Fibroblast of lung (primary cell): Measurements from ENCODE around the gene STX1B. TPM values are rescaled to one million over a fixed set of nuclear protein-coding genes. Genes with fewer than 3 reads are reported as not detected.

Experiments
- DNase-seq, 2 donors: peaks; one replicate each; pipeline versions ENCODE4 v3.0.0 to v3.0.0-alpha.2; 2010; ENCODE audit warnings: low read depth in 2 of 2
- H2AFZ ChIP-seq: 2 replicates; pipeline ENCODE4 v1.5.1; 2012; ENCODE audit warnings: low read length, control low read depth, inconsistent platforms
- H3K27ac ChIP-seq: 2 replicates; pipeline ENCODE4 v1.5.1; 2011; ENCODE audit warnings: low read length, control low read depth; ENCODE audit not compliant: insufficient read depth
- H3K27me3 ChIP-seq: 2 replicates; pipeline ENCODE4 v1.5.1; 2011; ENCODE audit warnings: mild to moderate bottlenecking, low read length; ENCODE audit not compliant: control insufficient read depth, insufficient read depth
- H3K36me3 ChIP-seq: 2 replicates; pipeline ENCODE4 v1.5.1; 2011; ENCODE audit warnings: low read length; ENCODE audit not compliant: control insufficient read depth, insufficient read depth
- H3K4me1 ChIP-seq: 2 replicates; pipeline ENCODE4 v1.5.1; 2011; ENCODE audit warnings: low read length; ENCODE audit not compliant: control insufficient read depth, insufficient read depth; ENCODE audit errors: extremely low read depth
- H3K4me2 ChIP-seq: 2 replicates; pipeline ENCODE4 v1.5.1; 2011; ENCODE audit warnings: low read length, control low read depth; ENCODE audit not compliant: insufficient read depth; ENCODE audit errors: extremely low read depth
- H3K4me3 ChIP-seq, 4 experiments: fragments of 200-600 bp in 1 of 4; sonication (generic) in 1 of 4; replicated peaks in 1 of 4; 2 replicates each; pipeline ENCODE4 v1.5.1; 2011 to 2016; ENCODE audit warnings: low read length in 4 of 4, low read depth in 3 of 4, mild to moderate bottlenecking in 3 of 4, control low read depth in 2 of 4, inconsistent platforms in 1 of 4, mixed read lengths in 1 of 4; ENCODE audit not compliant: insufficient read depth in 1 of 4; ENCODE audit errors: control extremely low read depth in 1 of 4
- H3K79me2 ChIP-seq: 2 replicates; pipeline ENCODE4 v1.5.1; 2012; ENCODE audit warnings: mild to moderate bottlenecking, low read length, inconsistent platforms; ENCODE audit not compliant: control insufficient read depth, insufficient read depth
- H3K9ac ChIP-seq: 2 replicates; pipeline ENCODE4 v1.5.1; 2011; ENCODE audit warnings: mild to moderate bottlenecking, low read length, control low read depth; ENCODE audit not compliant: insufficient read depth
- H3K9me3 ChIP-seq: 2 replicates; pipeline ENCODE4 v1.5.1; 2012; ENCODE audit warnings: low read depth, low read length; ENCODE audit not compliant: control insufficient read depth, insufficient read depth
- H4K20me1 ChIP-seq: 2 replicates; pipeline ENCODE4 v1.5.1; 2011; ENCODE audit warnings: low read length; ENCODE audit not compliant: control insufficient read depth, insufficient read depth; ENCODE audit errors: extremely low read depth
- EZH2 ChIP-seq: IDR thresholded peaks from 2 replicates; pipeline ENCODE4 v1.5.1; 2012; ENCODE audit warnings: low read length, control low read depth, mild to moderate bottlenecking; ENCODE audit errors: missing control alignments
- polyA plus RNA-seq, 2 donors: library from polyadenylated mRNA; depleted of rRNA in 1 of 2; stranded (reverse) in 1 of 2; unstranded in 1 of 2; fragments of >200 nt; gene quantifications; 2 replicates each; pipeline ENCODE4 v1.2.1, GENCODE V29; 2011 to 2012; ENCODE audit warnings: missing spikeins in 1 of 2
- total RNA-seq: library from RNA; depleted of rRNA; stranded (reverse); fragments of >200 nt; gene quantifications from 2 replicates; pipeline ENCODE4 v1.2.1, GENCODE V29; 2014
- TF ChIP-seq, protein P1 (sequence below), 2 donors: IDR thresholded peaks in 1 of 2; conservative IDR thresholded peaks in 1 of 2; 1 replicate in 1 of 2; 2 replicates in 1 of 2; pipeline ENCODE4 v1.5.1; 2011 to 2012; ENCODE audit warnings: low read length in 2 of 2, control low read depth in 1 of 2, inconsistent platforms in 1 of 2, low read depth in 1 of 2, mild to moderate bottlenecking in 1 of 2

STX1B gene
- total and polyA plus RNA-seq, 2 donors (not counting 1 experiment from before 2014, with no cell fraction given): 1.3 to 2.1 TPM

- Histone ChIP-seq H2AFZ (no peak overlapping the region), H3K4me3 (peak overlapping the region; percentile 43 to 89 (median 82)), H3K27ac (peak overlapping the region; percentile 85), H3K9ac (no peak overlapping the region), H3K27me3 (no peaks in the 10 kb centered on the region), H4K20me1 (no peaks in the 10 kb centered on the region), H3K9me3 (no peaks in the 10 kb centered on the region), H3K79me2 (peaks cover 8% of the 10 kb centered on the region), H3K36me3 (peaks cover 12% of the 10 kb centered on the region), H3K4me1 (peaks cover 24% of the 10 kb centered on the region), H3K4me2 (peak overlapping the region; percentile 97)
- no peak for TF ChIP-seq EZH2
- TF ChIP-seq, protein P1, sequence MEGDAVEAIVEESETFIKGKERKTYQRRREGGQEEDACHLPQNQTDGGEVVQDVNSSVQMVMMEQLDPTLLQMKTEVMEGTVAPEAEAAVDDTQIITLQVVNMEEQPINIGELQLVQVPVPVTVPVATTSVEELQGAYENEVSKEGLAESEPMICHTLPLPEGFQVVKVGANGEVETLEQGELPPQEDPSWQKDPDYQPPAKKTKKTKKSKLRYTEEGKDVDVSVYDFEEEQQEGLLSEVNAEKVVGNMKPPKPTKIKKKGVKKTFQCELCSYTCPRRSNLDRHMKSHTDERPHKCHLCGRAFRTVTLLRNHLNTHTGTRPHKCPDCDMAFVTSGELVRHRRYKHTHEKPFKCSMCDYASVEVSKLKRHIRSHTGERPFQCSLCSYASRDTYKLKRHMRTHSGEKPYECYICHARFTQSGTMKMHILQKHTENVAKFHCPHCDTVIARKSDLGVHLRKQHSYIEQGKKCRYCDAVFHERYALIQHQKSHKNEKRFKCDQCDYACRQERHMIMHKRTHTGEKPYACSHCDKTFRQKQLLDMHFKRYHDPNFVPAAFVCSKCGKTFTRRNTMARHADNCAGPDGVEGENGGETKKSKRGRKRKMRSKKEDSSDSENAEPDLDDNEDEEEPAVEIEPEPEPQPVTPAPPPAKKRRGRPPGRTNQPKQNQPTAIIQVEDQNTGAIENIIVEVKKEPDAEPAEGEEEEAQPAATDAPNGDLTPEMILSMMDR (conservative IDR thresholded peaks at IDR 0.05 in 1 of 2, IDR thresholded peaks at IDR 0.05 in 1 of 2; ENCODE audit: low read depth in 1 of 2, low read length in 2 of 2): no peak
- no peak for DNase-seq
These were observed 59.8 kb downstream of the STX1B start for GRCh38 chr16:30950516-30951065.

DNA sequence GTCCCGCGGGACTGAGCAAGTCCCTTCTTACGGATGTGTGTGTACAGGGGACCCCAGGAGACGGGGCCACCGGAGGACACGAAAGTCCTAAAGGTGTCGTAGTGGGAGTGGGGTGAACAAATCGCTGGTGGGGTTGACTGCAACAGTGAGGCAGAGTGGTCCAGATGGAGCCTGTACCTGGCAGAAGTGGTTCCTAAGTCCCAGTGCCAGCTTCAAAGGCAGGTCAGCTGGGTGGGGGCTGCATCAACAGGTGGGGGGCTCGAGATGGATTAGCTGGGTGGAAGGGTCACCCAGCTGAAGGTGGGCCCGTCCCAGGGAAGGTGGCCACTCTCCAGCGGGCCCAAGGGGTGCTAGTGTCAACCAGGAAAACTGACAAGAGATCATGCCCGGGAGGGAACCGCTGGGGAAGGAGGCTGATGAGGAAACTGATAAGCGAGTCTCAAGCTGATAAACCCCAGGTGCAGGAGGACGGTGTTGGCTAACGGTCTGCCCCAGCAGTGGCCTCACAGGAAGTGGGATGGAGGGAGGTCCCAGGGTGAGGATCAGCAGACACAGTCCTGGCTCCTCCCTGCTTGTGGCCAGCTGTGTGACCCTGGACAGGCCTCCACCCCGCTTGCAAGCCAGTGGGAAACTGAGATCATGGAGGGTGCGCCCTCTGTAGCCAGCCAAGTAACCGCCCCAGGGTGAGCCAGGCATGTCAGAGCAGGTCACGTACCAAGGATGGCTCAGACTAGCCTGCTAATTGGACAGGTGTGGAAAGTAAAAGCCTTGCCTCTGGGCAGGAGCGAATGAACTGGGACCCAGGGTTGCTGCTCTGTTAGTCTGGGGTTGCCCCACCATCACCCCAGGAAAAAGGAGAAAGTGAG lies 60.6 kb downstream of the STX1B start:
- Histone ChIP-seq H3K4me1 (peaks cover 24% of the 10 kb centered on the region), H3K79me2 (peaks cover 8% of the 10 kb centered on the region), H3K36me3 (peaks cover 12% of the 10 kb centered on the region), H3K27me3 (no peaks in the 10 kb centered on the region), H3K9ac (peak overlapping the region; percentile 76), H3K4me2 (peak overlapping the region; percentile 97), H4K20me1 (no peaks in the 10 kb centered on the region), H3K9me3 (no peaks in the 10 kb centered on the region), H2AFZ (no peak overlapping the region), H3K4me3 (peak overlapping the region; percentile 43 to 89 (median 82)), H3K27ac (peak overlapping the region; percentile 85)
- peak; percentile 75 to 94 for DNase-seq
- TF ChIP-seq, protein P1 (conservative IDR thresholded peaks at IDR 0.05 in 1 of 2, IDR thresholded peaks at IDR 0.05 in 1 of 2; ENCODE audit: low read depth in 1 of 2, low read length in 2 of 2): peak in 1 of 2 donors; percentile 8
- TF ChIP-seq EZH2: no peak
